H1 (cell line): ENCODE data around the gene ZFAND2B. TPM values are rescaled to one million over a fixed set of nuclear protein-coding genes. Genes with fewer than 3 reads are reported as not detected.

Source experiments
- CHD1 ChIP-seq: IDR thresholded peaks from 2 replicates; pipeline ENCODE4 v1.6.1; 2012; ENCODE audit warnings: low read depth, low read length, improper control_type of control experiment
- CTBP2 ChIP-seq: IDR thresholded peaks from 2 replicates; pipeline ENCODE4 v1.7.0; 2011; ENCODE audit warnings: borderline replicate concordance, mild to moderate bottlenecking, moderate library complexity, mixed read lengths, low read length; ENCODE audit not compliant: insufficient read depth, insufficient read length
- POLR2A ChIP-seq, 2 experiments: IDR thresholded peaks; 1 replicate in 1 of 2; 2 replicates in 1 of 2; pipeline ENCODE4 v1.6.1; 2011; ENCODE audit warnings: low read depth in 2 of 2, low read length in 2 of 2, mild to moderate bottlenecking in 2 of 2; ENCODE audit errors: control extremely low read depth in 1 of 2
- RAD21 ChIP-seq, 2 experiments: IDR thresholded peaks in 1 of 2; conservative IDR thresholded peaks in 1 of 2; 2 replicates each; pipeline ENCODE4 v1.6.1; 2011; ENCODE audit warnings: low read depth in 2 of 2, low read length in 2 of 2, improper control_type of control experiment in 1 of 2, inconsistent platforms in 1 of 2, mild to moderate bottlenecking in 1 of 2, moderate library complexity in 1 of 2
- SIN3A ChIP-seq, 2 experiments: IDR thresholded peaks in 1 of 2; conservative IDR thresholded peaks in 1 of 2; 2 replicates each; pipeline ENCODE4 v1.6.1; 2011 to 2012; ENCODE audit warnings: low read length in 2 of 2, improper control_type of control experiment in 1 of 2, low read depth in 1 of 2, mild to moderate bottlenecking in 1 of 2
- polyA plus RNA-seq, 7 experiments: library from polyadenylated mRNA; depleted of rRNA in 3 of 7; stranded (reverse) in 5 of 7; unstranded in 2 of 7; fragments of >200 nt in 5 of 7; fragments of 200-250 nt in 2 of 7; gene quantifications; 1 replicate in 5 of 7; 2 replicates in 1 of 7; 4 replicates in 1 of 7; pipeline versions ENCODE4 v1.2.1 to v1.2.3, GENCODE V29; 2011 to 2013; ENCODE audit warnings: missing spikeins in 2 of 7, mixed read lengths in 2 of 7
- total RNA-seq: library from RNA; stranded (reverse); fragmentation: NEBNext Ultra II Directional; extraction: Animal tissue kit (Norgen Biotek cat#: 25700); gene quantifications from 2 replicates; pipeline ENCODE4 v1.2.1, GENCODE V29; 2021

The ZFAND2B gene
- total and polyA plus RNA-seq, 2 of the 8 experiments (the other 6 are each of a cell fraction or from before 2014, with no cell fraction given), result 16.0 to 17.9 TPM

DNA sequence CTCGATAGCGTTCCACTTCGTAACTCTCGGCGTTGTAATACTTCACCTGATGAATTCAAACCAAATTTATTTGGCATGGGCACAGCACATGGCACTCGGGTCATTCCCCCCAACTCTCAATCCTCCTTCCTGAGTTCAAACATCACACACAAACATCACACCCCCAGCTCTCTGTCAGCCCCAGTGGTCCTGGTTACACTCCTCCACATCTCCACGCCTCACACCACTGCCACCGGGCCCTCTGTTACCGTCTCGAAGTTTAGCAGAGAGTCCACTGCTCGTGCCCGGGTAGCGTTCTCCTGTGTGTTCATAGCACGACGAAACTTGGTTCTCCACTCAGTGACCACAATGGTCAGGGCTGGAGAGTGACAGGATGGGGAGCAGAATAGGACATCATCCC lies 7.6 kb downstream of the ZFAND2B start (continued):
- no peak for TF ChIP-seq RAD21 (IDR thresholded peaks at IDR 0.05 in 1 of 2, conservative IDR thresholded peaks at IDR 0.05 in 1 of 2; ENCODE audit: low read depth in 2 of 2, low read length in 2 of 2)
- no peak for TF ChIP-seq POLR2A (IDR thresholded peaks at IDR 0.05; ENCODE audit: control extremely low read depth in 1 of 2, low read depth in 2 of 2, low read length in 2 of 2)
- TF ChIP-seq CTBP2, result no peak
- no peak for TF ChIP-seq CHD1
- TF ChIP-seq SIN3A (conservative IDR thresholded peaks at IDR 0.05 in 1 of 2, IDR thresholded peaks at IDR 0.05 in 1 of 2; ENCODE audit: low read depth in 1 of 2, low read length in 2 of 2), result no peak
